Fibroblast of lung (primary cell): Measurements from ENCODE around the gene ACSM5. TPM values are rescaled to one million over a fixed set of nuclear protein-coding genes. Genes with fewer than 3 reads are reported as not detected.
"Not testable (repeated sequence)": the region's sequence is repeated elsewhere in the genome, so short reads cannot be mapped to it uniquely, and the experiment has no call there.

Experiments used
- DNase-seq, 2 donors: peaks; one replicate each; pipeline versions ENCODE4 v3.0.0 to v3.0.0-alpha.2; 2010; ENCODE audit warnings: low read depth in 2 of 2
- H2AFZ ChIP-seq: 2 replicates; pipeline ENCODE4 v1.5.1; 2012; ENCODE audit warnings: low read length, control low read depth, inconsistent platforms
- H3K27ac ChIP-seq: 2 replicates; pipeline ENCODE4 v1.5.1; 2011; ENCODE audit warnings: low read length, control low read depth; ENCODE audit not compliant: insufficient read depth
- H3K27me3 ChIP-seq: 2 replicates; pipeline ENCODE4 v1.5.1; 2011; ENCODE audit warnings: mild to moderate bottlenecking, low read length; ENCODE audit not compliant: control insufficient read depth, insufficient read depth
- H3K36me3 ChIP-seq: 2 replicates; pipeline ENCODE4 v1.5.1; 2011; ENCODE audit warnings: low read length; ENCODE audit not compliant: control insufficient read depth, insufficient read depth
- H3K4me1 ChIP-seq: 2 replicates; pipeline ENCODE4 v1.5.1; 2011; ENCODE audit warnings: low read length; ENCODE audit not compliant: control insufficient read depth, insufficient read depth; ENCODE audit errors: extremely low read depth
- H3K4me2 ChIP-seq: 2 replicates; pipeline ENCODE4 v1.5.1; 2011; ENCODE audit warnings: low read length, control low read depth; ENCODE audit not compliant: insufficient read depth; ENCODE audit errors: extremely low read depth
- H3K4me3 ChIP-seq, 4 experiments: fragments of 200-600 bp in 1 of 4; sonication (generic) in 1 of 4; replicated peaks in 1 of 4; 2 replicates each; pipeline ENCODE4 v1.5.1; 2011 to 2016; ENCODE audit warnings: low read length in 4 of 4, low read depth in 3 of 4, mild to moderate bottlenecking in 3 of 4, control low read depth in 2 of 4, inconsistent platforms in 1 of 4, mixed read lengths in 1 of 4; ENCODE audit not compliant: insufficient read depth in 1 of 4; ENCODE audit errors: control extremely low read depth in 1 of 4
- H3K79me2 ChIP-seq: 2 replicates; pipeline ENCODE4 v1.5.1; 2012; ENCODE audit warnings: mild to moderate bottlenecking, low read length, inconsistent platforms; ENCODE audit not compliant: control insufficient read depth, insufficient read depth
- H3K9ac ChIP-seq: 2 replicates; pipeline ENCODE4 v1.5.1; 2011; ENCODE audit warnings: mild to moderate bottlenecking, low read length, control low read depth; ENCODE audit not compliant: insufficient read depth
- H3K9me3 ChIP-seq: 2 replicates; pipeline ENCODE4 v1.5.1; 2012; ENCODE audit warnings: low read depth, low read length; ENCODE audit not compliant: control insufficient read depth, insufficient read depth
- H4K20me1 ChIP-seq: 2 replicates; pipeline ENCODE4 v1.5.1; 2011; ENCODE audit warnings: low read length; ENCODE audit not compliant: control insufficient read depth, insufficient read depth; ENCODE audit errors: extremely low read depth
- CTCF ChIP-seq, 2 donors: IDR thresholded peaks in 1 of 2; conservative IDR thresholded peaks in 1 of 2; 1 replicate in 1 of 2; 2 replicates in 1 of 2; pipeline ENCODE4 v1.5.1; 2011 to 2012; ENCODE audit warnings: low read length in 2 of 2, control low read depth in 1 of 2, inconsistent platforms in 1 of 2, low read depth in 1 of 2, mild to moderate bottlenecking in 1 of 2
- EZH2 ChIP-seq: IDR thresholded peaks from 2 replicates; pipeline ENCODE4 v1.5.1; 2012; ENCODE audit warnings: low read length, control low read depth, mild to moderate bottlenecking; ENCODE audit errors: missing control alignments
- polyA plus RNA-seq, 2 donors: library from polyadenylated mRNA; depleted of rRNA in 1 of 2; stranded (reverse) in 1 of 2; unstranded in 1 of 2; fragments of >200 nt; gene quantifications; 2 replicates each; pipeline ENCODE4 v1.2.1, GENCODE V29; 2011 to 2012; ENCODE audit warnings: missing spikeins in 1 of 2
- total RNA-seq: library from RNA; depleted of rRNA; stranded (reverse); fragments of >200 nt; gene quantifications from 2 replicates; pipeline ENCODE4 v1.2.1, GENCODE V29; 2014

Gene ACSM5
- total and polyA plus RNA-seq, 2 donors (not counting 1 experiment from before 2014, with no cell fraction given): 0.10 TPM; not detected in 1

GRCh38 chr16:20423772-20424128, 14.4 kb downstream of the ACSM5 start:
- H2AFZ ChIP-seq, H3K4me1 ChIP-seq, H4K20me1 ChIP-seq, H3K9me3 ChIP-seq, H3K9ac ChIP-seq, H3K4me2 ChIP-seq, H3K4me3 ChIP-seq, H3K79me2 ChIP-seq, DNase-seq, H3K27me3 ChIP-seq, H3K36me3 ChIP-seq, H3K27ac ChIP-seq: not testable (repeated sequence)

GRCh38 chr16:20424129-20424866, 15.0 kb downstream of the ACSM5 start:
- Histone ChIP-seq H3K4me1 (no peaks in the 10 kb centered on the region), H3K79me2 (no peaks in the 10 kb centered on the region), H3K4me3 (no peak overlapping the region), H4K20me1 (no peaks in the 10 kb centered on the region), H3K4me2 (no peak overlapping the region), H3K27me3 (no peaks in the 10 kb centered on the region), H3K27ac (no peak overlapping the region), H3K9ac (no peak overlapping the region), H2AFZ (no peak overlapping the region), H3K36me3 (no peaks in the 10 kb centered on the region), H3K9me3 (no peaks in the 10 kb centered on the region)
- no peak for DNase-seq
- no peak for TF ChIP-seq CTCF (conservative IDR thresholded peaks at IDR 0.05 in 1 of 2, IDR thresholded peaks at IDR 0.05 in 1 of 2; ENCODE audit: low read depth in 1 of 2, low read length in 2 of 2)
- no peak for TF ChIP-seq EZH2

GRCh38 chr16:20427401-20427797, 18.1 kb downstream of the ACSM5 start:
- not testable (repeated sequence) for H3K9me3 ChIP-seq, H3K4me1 ChIP-seq, H3K79me2 ChIP-seq, H4K20me1 ChIP-seq, H3K27ac ChIP-seq, H3K27me3 ChIP-seq, H3K4me3 ChIP-seq, H3K4me2 ChIP-seq, H3K36me3 ChIP-seq, H2AFZ ChIP-seq, DNase-seq, H3K9ac ChIP-seq

GRCh38 chr16:20429499-20429898, 20.2 kb downstream of the ACSM5 start:
- not testable (repeated sequence) for H3K9me3 ChIP-seq, H3K27me3 ChIP-seq, H3K4me3 ChIP-seq, DNase-seq, H3K36me3 ChIP-seq, H3K27ac ChIP-seq, H4K20me1 ChIP-seq, H3K4me2 ChIP-seq, H2AFZ ChIP-seq, H3K79me2 ChIP-seq, H3K4me1 ChIP-seq, H3K9ac ChIP-seq

- not testable (repeated sequence) for H4K20me1 ChIP-seq, H3K4me2 ChIP-seq, H3K79me2 ChIP-seq, DNase-seq, H3K9me3 ChIP-seq, H3K27ac ChIP-seq, H3K27me3 ChIP-seq, H2AFZ ChIP-seq, H3K36me3 ChIP-seq, H3K4me1 ChIP-seq, H3K4me3 ChIP-seq, H3K9ac ChIP-seq
Measured at GRCh38 chr16:20430480-20430879, 21.1 kb downstream of the ACSM5 start.
